ENCODE results near the gene TCL1B. TPM values are rescaled to one million over a fixed set of nuclear protein-coding genes. Genes with fewer than 3 reads are reported as not detected.

Gene TCL1B
- total and polyA plus RNA-seq, 2 donors (not counting 1 experiment from before 2014, with no cell fraction given): 5.7 to 9.6 TPM

DNA sequence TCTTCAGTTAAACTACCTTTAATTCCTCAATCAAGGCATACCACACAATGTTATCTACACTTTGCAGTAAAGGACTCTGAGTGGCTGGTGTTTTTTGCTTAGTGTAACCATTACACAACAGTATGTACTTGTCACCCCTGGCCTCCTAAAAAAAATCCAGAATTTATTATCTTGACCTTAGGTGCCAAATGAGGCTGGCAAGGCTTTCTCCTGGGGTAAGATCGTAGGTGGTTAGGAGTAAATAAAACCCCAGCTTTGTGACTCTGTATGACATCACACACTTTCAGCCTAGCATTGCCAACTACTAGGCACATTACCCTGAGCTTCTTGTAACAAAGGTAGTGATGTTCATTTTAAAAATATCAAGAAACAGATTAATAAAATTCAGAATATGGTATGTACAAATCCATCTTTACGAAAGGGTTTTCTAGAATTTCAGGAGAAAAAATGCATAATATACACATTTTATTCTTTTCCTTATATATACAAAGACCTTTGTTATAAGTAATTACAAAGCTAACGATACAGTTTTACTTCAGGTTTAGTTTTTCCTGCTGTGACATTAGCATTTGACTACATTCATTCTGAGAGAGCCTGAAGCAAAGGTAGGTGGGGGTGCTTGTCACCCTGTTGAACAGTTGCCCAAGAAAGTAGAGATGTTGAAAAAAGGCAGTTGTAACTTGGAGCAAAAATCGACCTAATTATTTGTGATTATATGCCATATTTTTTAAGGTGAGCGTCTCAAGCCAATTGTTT, 14.2 kb downstream of the TCL1B start:
- peaks cover 0 to 8% of the 10 kb centered on the region in 2 experiments for H3K36me3 ChIP-seq (replicated peaks in 1 of 2; ENCODE audit: control extremely low read depth in 1 of 2, control insufficient read depth in 1 of 2, extremely low read depth in 1 of 2, insufficient read depth in 2 of 2, low read length in 1 of 2)
- ATAC-seq (ENCODE audit: low read depth) (no peak), DNase-seq (no peak)
- TF ChIP-seq, protein P1, sequence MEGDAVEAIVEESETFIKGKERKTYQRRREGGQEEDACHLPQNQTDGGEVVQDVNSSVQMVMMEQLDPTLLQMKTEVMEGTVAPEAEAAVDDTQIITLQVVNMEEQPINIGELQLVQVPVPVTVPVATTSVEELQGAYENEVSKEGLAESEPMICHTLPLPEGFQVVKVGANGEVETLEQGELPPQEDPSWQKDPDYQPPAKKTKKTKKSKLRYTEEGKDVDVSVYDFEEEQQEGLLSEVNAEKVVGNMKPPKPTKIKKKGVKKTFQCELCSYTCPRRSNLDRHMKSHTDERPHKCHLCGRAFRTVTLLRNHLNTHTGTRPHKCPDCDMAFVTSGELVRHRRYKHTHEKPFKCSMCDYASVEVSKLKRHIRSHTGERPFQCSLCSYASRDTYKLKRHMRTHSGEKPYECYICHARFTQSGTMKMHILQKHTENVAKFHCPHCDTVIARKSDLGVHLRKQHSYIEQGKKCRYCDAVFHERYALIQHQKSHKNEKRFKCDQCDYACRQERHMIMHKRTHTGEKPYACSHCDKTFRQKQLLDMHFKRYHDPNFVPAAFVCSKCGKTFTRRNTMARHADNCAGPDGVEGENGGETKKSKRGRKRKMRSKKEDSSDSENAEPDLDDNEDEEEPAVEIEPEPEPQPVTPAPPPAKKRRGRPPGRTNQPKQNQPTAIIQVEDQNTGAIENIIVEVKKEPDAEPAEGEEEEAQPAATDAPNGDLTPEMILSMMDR (IDR thresholded peaks at IDR 0.05): no peak
- TF ChIP-seq EZH2 (IDR thresholded peaks at IDR 0.05; ENCODE audit: borderline replicate concordance, insufficient read depth, low read depth, low read length, poor library complexity, severe bottlenecking): no peak
- peak overlapping the region; percentile 87 to 94 for H3K27ac ChIP-seq (ENCODE audit: low read length in 2 of 2)
- intact Hi-C loops (cut with micrococcal nuclease): no loop called here
- 33% methylated on average over 1 of the region's 5 CpGs for WGBS (ENCODE audit: insufficient coverage)
- Mint-ChIP-seq H3K27ac (peak overlapping the region; percentile 92), H3K27me3 (peaks cover 28% of the 10 kb centered on the region), H3K4me1 (peaks cover 83% of the 10 kb centered on the region), H3K4me3 (peak overlapping the region; percentile 29), H3K9me3 (ENCODE audit: insufficient read depth) (no peaks in the 10 kb centered on the region)
- POLR2A ChIA-PET: interaction anchor here (1.7 to 2.5 kb wide), 2 partner anchors 11 to 35 kb away, joined by 5 to 12 read pairs; no protein-coding TSS in a partner anchor
- H3K4me3 ChIP-seq (ENCODE audit: control extremely low read depth in 1 of 5, extremely low read depth in 1 of 5, insufficient read depth in 1 of 5, low read depth in 2 of 5, low read length in 4 of 5): no peak overlapping the region
- CTCF ChIA-PET: interaction anchor here (0.8 to 2.1 kb wide), 3 partner anchors 10 to 141 kb away, joined by 3 to 9 read pairs (median 4); no protein-coding TSS in a partner anchor
- peak overlapping the region; percentile 5 for H2AFZ ChIP-seq (ENCODE audit: insufficient read depth, low read depth, low read length, poor library complexity, severe bottlenecking)
- no peaks in the 10 kb centered on the region for H4K20me1 ChIP-seq (ENCODE audit: control insufficient read depth, insufficient read depth, low read length, poor library complexity, severe bottlenecking)
- H3K9ac ChIP-seq (ENCODE audit: low read length): no peak overlapping the region
- H3K9me3 ChIP-seq (ENCODE audit: control extremely low read depth in 1 of 3, control insufficient read depth in 2 of 3, insufficient read depth in 1 of 3, low read length in 2 of 3): peaks cover 0 to 9% (median 0%) of the 10 kb centered on the region in 3 donors
- peak overlapping the region; percentile 66 for H3K4me2 ChIP-seq (replicated peaks; ENCODE audit: low read depth, low read length, poor library complexity, severe bottlenecking)
- H3K4me1 ChIP-seq (ENCODE audit: control insufficient read depth in 2 of 2, insufficient read depth in 2 of 2, low read length in 2 of 2): peaks cover 87 to 98% of the 10 kb centered on the region in 2 donors
- H3K79me2 ChIP-seq (ENCODE audit: control insufficient read depth, insufficient read depth, low read length): peaks cover 30% of the 10 kb centered on the region
- H3K27me3 ChIP-seq (replicated peaks in 1 of 4; ENCODE audit: control extremely low read depth in 1 of 4, control insufficient read depth in 3 of 4, insufficient read depth in 4 of 4, low read length in 3 of 4): no peaks in the 10 kb centered on the region

DNA sequence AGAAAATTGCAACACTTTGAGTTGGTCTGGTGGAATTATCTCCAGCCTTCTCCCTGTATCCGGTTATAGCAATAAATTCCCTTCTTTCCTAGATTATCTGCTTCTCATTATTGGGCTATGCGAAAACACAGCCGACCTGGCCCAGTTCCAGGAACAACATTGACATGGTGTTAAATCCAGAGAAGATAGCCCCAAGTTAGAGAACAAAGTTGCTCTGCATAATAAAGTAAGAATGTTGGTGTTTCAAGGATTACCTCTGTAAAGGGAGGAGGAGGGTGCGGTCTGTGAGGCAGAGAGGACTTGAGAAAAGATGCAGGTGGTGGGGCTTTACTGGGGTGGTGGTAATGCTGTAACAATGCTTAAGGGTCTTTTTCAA, 15.6 kb downstream of the TCL1B start:
- Histone ChIP-seq H2AFZ (ENCODE audit: insufficient read depth, low read depth, low read length, poor library complexity, severe bottlenecking) (no peak overlapping the region), H3K9ac (ENCODE audit: low read length) (no peak overlapping the region), H3K4me3 (ENCODE audit: control extremely low read depth in 1 of 5, extremely low read depth in 1 of 5, insufficient read depth in 1 of 5, low read depth in 2 of 5, low read length in 4 of 5) (no peak overlapping the region), H3K36me3 (replicated peaks in 1 of 2; ENCODE audit: control extremely low read depth in 1 of 2, control insufficient read depth in 1 of 2, extremely low read depth in 1 of 2, insufficient read depth in 2 of 2, low read length in 1 of 2) (peaks cover 0 to 8% of the 10 kb centered on the region in 2 experiments), H3K27me3 (replicated peaks in 1 of 4; ENCODE audit: control extremely low read depth in 1 of 4, control insufficient read depth in 3 of 4, insufficient read depth in 4 of 4, low read length in 3 of 4) (no peaks in the 10 kb centered on the region), H3K27ac (ENCODE audit: low read length in 2 of 2) (peak overlapping the region; percentile 20 to 94), H4K20me1 (ENCODE audit: control insufficient read depth, insufficient read depth, low read length, poor library complexity, severe bottlenecking) (no peaks in the 10 kb centered on the region), H3K9me3 (ENCODE audit: control extremely low read depth in 1 of 3, control insufficient read depth in 2 of 3, insufficient read depth in 1 of 3, low read length in 2 of 3) (peaks cover 0 to 7% (median 0%) of the 10 kb centered on the region in 3 donors), H3K4me2 (replicated peaks; ENCODE audit: low read depth, low read length, poor library complexity, severe bottlenecking) (peak overlapping the region; percentile 47), H3K4me1 (ENCODE audit: control insufficient read depth in 2 of 2, insufficient read depth in 2 of 2, low read length in 2 of 2) (peaks cover 83 to 94% of the 10 kb centered on the region in 2 donors), H3K79me2 (ENCODE audit: control insufficient read depth, insufficient read depth, low read length) (peaks cover 39% of the 10 kb centered on the region)
- ATAC-seq (ENCODE audit: low read depth): no peak
- intact Hi-C loops (cut with micrococcal nuclease): no loop called here
- CTCF ChIA-PET: interaction anchor here (0.8 to 1.6 kb wide), 5 partner anchors 9 to 72 kb away, joined by 3 to 6 read pairs (median 4); partner anchors contain the start of gene TCL1A
- peak overlapping the region; percentile 30 for H3K4me3 Mint-ChIP-seq
- 14% methylated on average over 1 of the region's 4 CpGs for WGBS (ENCODE audit: insufficient coverage)
- DNase-seq: no peak
- peaks cover 24% of the 10 kb centered on the region for H3K27me3 Mint-ChIP-seq
- no peaks in the 10 kb centered on the region for H3K9me3 Mint-ChIP-seq (ENCODE audit: insufficient read depth)
- POLR2A ChIA-PET: interaction anchor here (1.4 kb wide), 1 partner anchor 35 kb away, joined by 3 read pairs; no protein-coding TSS in a partner anchor
- H3K4me1 Mint-ChIP-seq: peaks cover 81% of the 10 kb centered on the region
- peak overlapping the region; percentile 69 for H3K27ac Mint-ChIP-seq
- TF ChIP-seq, protein P1 (IDR thresholded peaks at IDR 0.05): no peak

Measured in B cell (primary cell).